BLaER1 (cell line): ENCODE results near the gene NPAS3.

Source experiments
- H3K27ac ChIP-seq: shearing (Covaris generic); formaldehyde crosslinking; 2 replicates; pipeline ENCODE4 v1.8.1; 2022
- H3K27me3 ChIP-seq: shearing (Covaris generic); formaldehyde crosslinking; 2 replicates; pipeline ENCODE4 v1.8.1; 2022
- H3K36me3 ChIP-seq: shearing (Covaris generic); formaldehyde crosslinking; 2 replicates; pipeline ENCODE4 v1.8.1; 2022
- H3K4me1 ChIP-seq: shearing (Covaris generic); formaldehyde crosslinking; 2 replicates; pipeline ENCODE4 v1.8.1; 2022
- H3K4me2 ChIP-seq: shearing (Covaris generic); formaldehyde crosslinking; 2 replicates; pipeline ENCODE4 v1.8.1; 2022
- H3K4me3 ChIP-seq: shearing (Covaris generic); formaldehyde crosslinking; 2 replicates; pipeline ENCODE4 v1.8.1; 2022
- H3K9ac ChIP-seq: shearing (Covaris generic); formaldehyde crosslinking; 2 replicates; pipeline ENCODE4 v1.8.1; 2022
- H3K9me3 ChIP-seq: shearing (Covaris generic); formaldehyde crosslinking; 2 replicates; pipeline ENCODE4 v1.8.1; 2022
- H4K20me1 ChIP-seq: shearing (Covaris generic); formaldehyde crosslinking; 2 replicates; pipeline ENCODE4 v1.8.1; 2022
- Cebpa-rat ChIP-seq: shearing (Covaris generic); IDR thresholded peaks from 2 replicates; pipeline ENCODE4 v1.8.1; 2022

NPAS3 gene

GRCh38 chr14:33259764-33260163, 321.1 kb downstream of the NPAS3 start:
- Histone ChIP-seq H3K27ac (no peak overlapping the region), H3K9me3 (no peaks in the 10 kb centered on the region), H3K9ac (no peak overlapping the region), H3K4me3 (no peak overlapping the region), H3K27me3 (no peaks in the 10 kb centered on the region), H3K4me2 (no peak overlapping the region), H3K4me1 (peaks cover 9% of the 10 kb centered on the region; the same call in 1 of the 2 replicates), H4K20me1 (no peaks in the 10 kb centered on the region), H3K36me3 (no peaks in the 10 kb centered on the region)
- no peak for TF ChIP-seq Cebpa-rat

- Histone ChIP-seq H4K20me1 (no peaks in the 10 kb centered on the region), H3K9me3 (no peaks in the 10 kb centered on the region), H3K4me2 (no peak overlapping the region), H3K27ac (no peak overlapping the region), H3K27me3 (no peaks in the 10 kb centered on the region), H3K9ac (no peak overlapping the region), H3K4me1 (no peaks in the 10 kb centered on the region), H3K36me3 (no peaks in the 10 kb centered on the region), H3K4me3 (no peak overlapping the region)
- no peak for TF ChIP-seq Cebpa-rat
Observed at GRCh38 chr14:33271216-33271615, 332.5 kb downstream of the NPAS3 start.

- H3K4me1 ChIP-seq = no peaks in the 10 kb centered on the region
- no peak overlapping the region for H3K4me3 ChIP-seq
- no peaks in the 10 kb centered on the region for H3K9me3 ChIP-seq
- no peak overlapping the region for H3K9ac ChIP-seq
- H3K27me3 ChIP-seq = no peaks in the 10 kb centered on the region
- H4K20me1 ChIP-seq = no peaks in the 10 kb centered on the region
- H3K36me3 ChIP-seq = no peaks in the 10 kb centered on the region
- no peak overlapping the region for H3K27ac ChIP-seq
- TF ChIP-seq Cebpa-rat = no peak
- no peak overlapping the region for H3K4me2 ChIP-seq
Observed at GRCh38 chr14:33271891-33272290, 333.2 kb downstream of the NPAS3 start.

GRCh38 chr14:33273978-33274377, 335.3 kb downstream of the NPAS3 start:
- no peaks in the 10 kb centered on the region for H4K20me1 ChIP-seq
- no peaks in the 10 kb centered on the region for H3K36me3 ChIP-seq
- no peak overlapping the region for H3K4me2 ChIP-seq
- H3K27ac ChIP-seq = no peak overlapping the region
- no peak for TF ChIP-seq Cebpa-rat
- H3K4me1 ChIP-seq = no peaks in the 10 kb centered on the region
- H3K4me3 ChIP-seq = no peak overlapping the region
- H3K9ac ChIP-seq = no peak overlapping the region
- no peaks in the 10 kb centered on the region for H3K27me3 ChIP-seq
- H3K9me3 ChIP-seq = no peaks in the 10 kb centered on the region

DNA sequence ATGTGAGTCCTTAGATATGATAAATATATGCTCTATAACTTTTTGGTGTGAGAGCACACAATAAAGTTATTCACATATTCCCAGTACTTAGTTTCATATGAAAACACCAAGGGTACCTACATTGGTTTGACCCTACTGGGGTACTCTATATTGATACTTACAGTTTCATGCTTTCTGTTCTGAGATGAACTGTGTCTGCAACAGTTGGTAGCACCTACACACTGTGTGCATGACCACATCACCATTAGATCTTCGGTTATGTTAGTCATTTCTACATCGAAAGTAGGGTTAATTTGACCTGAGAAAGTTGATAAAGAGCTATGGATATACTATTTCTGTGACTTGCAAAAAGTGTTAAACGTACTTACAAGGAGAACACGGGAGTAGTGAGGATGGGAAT, 337.2 kb downstream of the NPAS3 start:
- H3K4me2 ChIP-seq = no peak overlapping the region
- H3K4me1 ChIP-seq = no peaks in the 10 kb centered on the region
- H3K36me3 ChIP-seq = no peaks in the 10 kb centered on the region
- H3K27me3 ChIP-seq = no peaks in the 10 kb centered on the region
- H3K9ac ChIP-seq = no peak overlapping the region
- no peak for TF ChIP-seq Cebpa-rat
- H4K20me1 ChIP-seq = no peaks in the 10 kb centered on the region
- no peak overlapping the region for H3K4me3 ChIP-seq
- no peaks in the 10 kb centered on the region for H3K9me3 ChIP-seq
- H3K27ac ChIP-seq = no peak overlapping the region

GRCh38 chr14:33279865-33280264, 341.2 kb downstream of the NPAS3 start:
- no peak overlapping the region for H3K27ac ChIP-seq
- no peaks in the 10 kb centered on the region for H3K27me3 ChIP-seq
- H3K4me1 ChIP-seq = no peaks in the 10 kb centered on the region
- TF ChIP-seq Cebpa-rat = no peak
- H3K4me2 ChIP-seq = no peak overlapping the region
- H4K20me1 ChIP-seq = no peaks in the 10 kb centered on the region
- H3K9me3 ChIP-seq = no peaks in the 10 kb centered on the region
- no peaks in the 10 kb centered on the region for H3K36me3 ChIP-seq
- no peak overlapping the region for H3K9ac ChIP-seq
- no peak overlapping the region for H3K4me3 ChIP-seq

GRCh38 chr14:33280646-33281045, 342.0 kb downstream of the NPAS3 start:
- Histone ChIP-seq H3K4me3 (no peak overlapping the region), H3K9me3 (no peaks in the 10 kb centered on the region), H3K36me3 (no peaks in the 10 kb centered on the region), H3K27ac (no peak overlapping the region), H3K27me3 (no peaks in the 10 kb centered on the region), H3K4me2 (no peak overlapping the region), H4K20me1 (no peaks in the 10 kb centered on the region), H3K9ac (no peak overlapping the region), H3K4me1 (no peaks in the 10 kb centered on the region)
- no peak for TF ChIP-seq Cebpa-rat

DNA sequence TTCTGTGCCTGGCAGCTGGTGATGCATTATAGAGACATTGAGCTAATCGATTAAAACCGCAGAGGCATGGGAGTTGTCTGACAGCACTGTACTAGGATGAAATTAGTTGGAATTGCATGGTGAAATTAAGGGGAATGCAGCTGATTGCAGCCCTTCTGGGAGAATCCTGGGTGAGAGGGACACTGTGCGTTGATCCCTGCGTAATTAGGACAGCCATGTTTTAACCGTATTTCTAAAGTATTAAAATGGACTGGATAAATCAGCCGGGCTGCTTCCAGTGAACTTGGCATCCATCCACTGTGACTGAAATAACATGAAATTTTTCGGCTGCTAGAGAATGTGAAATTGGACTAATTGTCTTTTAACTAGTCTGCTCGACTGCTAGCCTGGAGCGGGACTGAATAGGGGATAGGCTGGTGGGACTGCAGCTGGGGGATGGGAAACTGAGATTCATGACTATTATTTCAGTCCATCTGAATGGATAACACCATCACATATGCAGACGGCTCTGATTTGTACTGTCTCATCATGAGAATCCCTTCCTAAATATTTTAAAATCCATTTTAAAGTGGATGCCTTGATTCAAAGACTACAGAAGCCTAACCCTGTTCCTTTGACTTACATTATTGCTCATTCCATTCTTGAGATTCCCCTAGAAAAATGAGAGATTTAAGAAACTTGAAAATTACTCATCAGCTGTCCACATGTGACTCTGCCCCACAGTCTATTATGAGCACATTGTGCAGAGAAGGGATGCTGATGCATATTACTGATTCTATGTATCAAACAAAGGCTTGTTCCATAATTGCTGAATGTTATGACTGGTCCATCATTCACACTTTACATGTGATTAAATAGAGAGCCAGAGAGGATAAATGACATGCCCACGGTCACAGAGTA, 343.9 kb downstream of the NPAS3 start:
- no peaks in the 10 kb centered on the region for H3K4me1 ChIP-seq
- no peak overlapping the region for H3K4me2 ChIP-seq
- H3K27ac ChIP-seq = no peak overlapping the region
- no peak for TF ChIP-seq Cebpa-rat
- no peaks in the 10 kb centered on the region for H4K20me1 ChIP-seq
- no peaks in the 10 kb centered on the region for H3K9me3 ChIP-seq
- H3K36me3 ChIP-seq = no peaks in the 10 kb centered on the region
- no peak overlapping the region for H3K9ac ChIP-seq
- no peaks in the 10 kb centered on the region for H3K27me3 ChIP-seq
- H3K4me3 ChIP-seq = no peak overlapping the region

DNA sequence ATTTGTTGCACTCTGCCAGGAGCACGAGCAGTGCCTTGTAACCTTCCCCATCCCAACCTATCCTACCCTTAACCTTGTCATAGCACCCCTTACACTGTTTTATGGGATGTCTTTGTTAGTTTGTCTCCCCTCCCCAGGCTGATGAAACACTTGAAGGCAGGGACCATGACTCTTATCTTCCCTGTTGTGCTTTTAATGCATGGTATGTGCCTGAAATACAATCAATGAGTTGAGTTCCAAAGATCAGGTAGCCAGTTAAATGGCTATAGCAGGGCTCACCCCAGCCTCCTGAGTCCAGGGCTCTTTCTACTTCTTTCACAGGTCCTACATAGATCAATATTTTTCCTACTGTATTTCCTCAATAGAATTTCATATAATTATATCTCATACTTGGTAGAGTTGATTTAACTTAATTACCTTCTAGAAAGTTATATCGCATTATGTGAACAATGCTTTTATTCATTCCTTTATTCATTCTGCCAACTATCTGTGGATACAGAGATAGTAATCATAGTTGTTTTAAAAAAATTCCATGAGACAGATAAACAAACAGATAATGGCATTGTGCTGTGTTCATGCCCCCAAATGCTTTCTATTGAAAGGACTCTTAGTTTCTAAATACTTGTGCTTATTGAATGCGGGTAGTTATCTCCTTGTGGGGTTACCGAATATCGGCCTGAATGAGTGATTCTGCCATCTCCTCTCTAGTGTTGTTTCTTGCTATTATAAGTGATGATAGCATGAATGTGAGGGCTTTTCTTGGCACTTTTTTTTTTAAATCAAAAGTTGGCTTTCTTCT, 347.4 kb downstream of the NPAS3 start:
- Histone ChIP-seq H3K4me3 (no peak overlapping the region), H3K27ac (no peak overlapping the region), H3K9me3 (no peaks in the 10 kb centered on the region), H3K4me1 (peaks cover 11% of the 10 kb centered on the region), H3K9ac (no peak overlapping the region), H4K20me1 (no peaks in the 10 kb centered on the region), H3K4me2 (no peak overlapping the region), H3K27me3 (no peaks in the 10 kb centered on the region), H3K36me3 (no peaks in the 10 kb centered on the region)
- no peak for TF ChIP-seq Cebpa-rat

DNA sequence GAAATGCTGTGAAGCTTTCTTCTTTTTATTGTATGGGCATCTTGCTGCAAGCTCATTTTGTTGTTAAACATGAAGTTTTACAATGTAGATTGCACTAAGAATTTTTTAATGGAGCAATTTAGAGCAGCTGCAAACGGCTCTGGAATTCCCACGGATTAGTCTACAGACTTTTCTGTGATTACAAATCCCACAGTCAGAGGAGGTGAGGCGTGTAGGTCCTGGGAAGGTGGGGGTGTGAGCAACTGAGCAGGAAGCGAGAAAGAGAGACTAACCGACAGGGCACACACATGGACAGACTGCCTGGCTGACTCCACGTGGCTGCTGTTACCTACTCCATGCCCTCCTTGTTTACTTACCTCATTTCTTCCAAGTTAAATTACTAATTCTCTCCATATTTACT, 348.5 kb downstream of the NPAS3 start:
- Histone ChIP-seq H3K4me1 (peaks cover 11% of the 10 kb centered on the region), H3K27ac (no peak overlapping the region), H3K4me2 (no peak overlapping the region), H3K27me3 (no peaks in the 10 kb centered on the region), H4K20me1 (no peaks in the 10 kb centered on the region), H3K36me3 (no peaks in the 10 kb centered on the region), H3K9me3 (no peaks in the 10 kb centered on the region), H3K9ac (no peak overlapping the region), H3K4me3 (no peak overlapping the region)
- no peak for TF ChIP-seq Cebpa-rat
